ENCODE data around the gene C1QL4. TPM values are rescaled to one million over a fixed set of nuclear protein-coding genes. Genes with fewer than 3 reads are reported as not detected.

The C1QL4 gene
- total and polyA plus RNA-seq, 8 donors = not detected

DNA sequence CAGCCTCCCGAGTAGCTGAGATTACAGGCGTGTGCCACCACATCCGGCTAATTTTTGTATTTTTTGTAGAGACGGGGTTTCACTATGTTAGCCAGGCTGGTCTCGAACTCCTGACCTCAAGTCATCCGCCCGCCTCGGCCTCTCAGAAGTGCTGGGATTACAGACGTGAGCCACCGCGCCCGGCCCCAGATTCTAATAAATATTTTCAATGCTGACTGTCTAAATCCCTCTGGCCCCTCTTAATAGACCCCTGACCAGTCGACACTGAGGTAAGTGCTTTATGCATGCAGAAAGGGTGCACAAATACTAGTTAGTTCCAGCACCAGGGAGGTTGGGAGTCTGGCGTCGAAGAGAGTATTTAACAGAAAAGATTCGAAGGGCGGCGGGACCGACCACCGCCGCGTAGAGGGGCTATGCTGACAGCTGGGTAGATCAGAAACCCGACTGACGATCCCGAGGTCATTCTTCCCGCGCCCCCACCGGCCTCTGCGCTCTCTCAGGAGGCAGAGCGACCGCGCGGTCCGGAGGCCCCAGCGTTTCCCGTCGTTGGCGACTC, 29.2 kb upstream of the C1QL4 start:
- no peak for DNase-seq
- intact Hi-C loops (cut with DNase I; ENCODE audit: low total_unique reads) = no loop called here
- Histone ChIP-seq H3K36me3 (no peaks in the 10 kb centered on the region), H3K9me3 (no peaks in the 10 kb centered on the region), H3K4me1 (peaks cover 22 to 40% (median 29%) of the 10 kb centered on the region in 4 donors), H3K4me3 (peak overlapping the region; percentile 62 to 89 (median 72)), H3K27ac (peak overlapping the region; percentile 90 to 97 (median 94)), H3K27me3 (no peaks in the 10 kb centered on the region)
- WGBS, 5 donors = 7 to 15% (median 13%) methylated on average over 36 to 38 of the region's 38 CpGs
- TF ChIP-seq POLR2AphosphoS5 (IDR thresholded peaks at IDR 0.05) = no peak
- TF ChIP-seq EP300 (IDR thresholded peaks at IDR 0.05) = no peak
- TF ChIP-seq, protein P1, sequence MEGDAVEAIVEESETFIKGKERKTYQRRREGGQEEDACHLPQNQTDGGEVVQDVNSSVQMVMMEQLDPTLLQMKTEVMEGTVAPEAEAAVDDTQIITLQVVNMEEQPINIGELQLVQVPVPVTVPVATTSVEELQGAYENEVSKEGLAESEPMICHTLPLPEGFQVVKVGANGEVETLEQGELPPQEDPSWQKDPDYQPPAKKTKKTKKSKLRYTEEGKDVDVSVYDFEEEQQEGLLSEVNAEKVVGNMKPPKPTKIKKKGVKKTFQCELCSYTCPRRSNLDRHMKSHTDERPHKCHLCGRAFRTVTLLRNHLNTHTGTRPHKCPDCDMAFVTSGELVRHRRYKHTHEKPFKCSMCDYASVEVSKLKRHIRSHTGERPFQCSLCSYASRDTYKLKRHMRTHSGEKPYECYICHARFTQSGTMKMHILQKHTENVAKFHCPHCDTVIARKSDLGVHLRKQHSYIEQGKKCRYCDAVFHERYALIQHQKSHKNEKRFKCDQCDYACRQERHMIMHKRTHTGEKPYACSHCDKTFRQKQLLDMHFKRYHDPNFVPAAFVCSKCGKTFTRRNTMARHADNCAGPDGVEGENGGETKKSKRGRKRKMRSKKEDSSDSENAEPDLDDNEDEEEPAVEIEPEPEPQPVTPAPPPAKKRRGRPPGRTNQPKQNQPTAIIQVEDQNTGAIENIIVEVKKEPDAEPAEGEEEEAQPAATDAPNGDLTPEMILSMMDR (IDR thresholded peaks at IDR 0.05) = no peak
- TF ChIP-seq POLR2A (IDR thresholded peaks at IDR 0.05) = no peak

DNA sequence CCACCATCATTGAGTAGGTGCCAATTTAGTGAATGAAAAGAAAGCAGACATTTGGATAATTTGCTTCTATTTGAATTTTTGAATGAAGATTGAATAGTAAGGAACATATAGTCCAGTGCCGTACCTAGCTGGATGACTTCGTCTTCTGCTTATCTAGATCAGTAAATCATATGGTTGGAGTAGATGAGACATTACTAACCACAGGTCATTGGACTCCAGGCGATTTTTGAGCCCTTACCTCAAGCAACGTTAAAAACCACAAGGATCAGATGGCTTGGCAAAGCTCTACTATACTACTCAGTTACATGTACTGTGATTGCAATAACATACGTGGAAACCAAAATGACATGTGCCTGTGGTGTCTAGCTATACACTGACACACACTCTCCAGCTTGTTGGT, 28.6 kb upstream of the C1QL4 start:
- no peaks in the 10 kb centered on the region for H3K27me3 ChIP-seq
- peak overlapping the region in 1 of 5 donors; percentile 97 for H3K27ac ChIP-seq
- TF ChIP-seq, protein P1 (IDR thresholded peaks at IDR 0.05) = no peak
- TF ChIP-seq EP300 (IDR thresholded peaks at IDR 0.05) = no peak
- no peak for TF ChIP-seq POLR2A (IDR thresholded peaks at IDR 0.05)
- no peak for TF ChIP-seq POLR2AphosphoS5 (IDR thresholded peaks at IDR 0.05)
- H3K9me3 ChIP-seq = no peaks in the 10 kb centered on the region
- peak overlapping the region in 1 of 4 donors; percentile 70 for H3K4me3 ChIP-seq
- intact Hi-C loops (cut with DNase I; ENCODE audit: low total_unique reads) = no loop called here
- H3K36me3 ChIP-seq = no peaks in the 10 kb centered on the region
- peaks cover 22 to 40% (median 29%) of the 10 kb centered on the region in 4 donors for H3K4me1 ChIP-seq
- WGBS, 5 donors = 73 to 85% (median 75%) methylated on average over 5 of the region's 5 CpGs
- no peak for DNase-seq

DNA sequence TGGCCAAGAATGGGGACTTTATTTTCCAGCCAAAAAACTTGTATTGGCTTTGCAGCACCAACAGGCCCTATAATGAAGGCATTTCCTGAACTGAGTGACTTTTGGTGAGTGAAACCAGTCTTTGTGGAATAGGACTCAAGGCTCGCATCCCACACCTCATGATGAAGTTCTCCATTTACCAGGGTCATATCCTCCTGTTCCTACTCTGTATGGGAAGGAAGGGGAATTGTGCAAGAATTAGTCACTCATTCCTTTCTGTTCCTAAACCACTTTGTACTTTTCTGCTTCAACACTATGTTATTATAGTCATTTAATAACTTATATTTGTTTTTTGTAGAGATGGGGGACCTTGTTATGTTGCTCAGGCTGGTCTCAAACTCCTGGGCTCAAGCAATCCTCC, 28.0 kb upstream of the C1QL4 start:
- TF ChIP-seq EP300 (IDR thresholded peaks at IDR 0.05) = no peak
- TF ChIP-seq POLR2A (IDR thresholded peaks at IDR 0.05) = no peak
- TF ChIP-seq, protein P1 (IDR thresholded peaks at IDR 0.05) = no peak
- TF ChIP-seq POLR2AphosphoS5 (IDR thresholded peaks at IDR 0.05) = no peak
- no peak overlapping the region for H3K27ac ChIP-seq
- H3K9me3 ChIP-seq = no peaks in the 10 kb centered on the region
- H3K4me3 ChIP-seq = no peak overlapping the region
- intact Hi-C loops (cut with DNase I; ENCODE audit: low total_unique reads) = loop anchor here (5.0 kb wide), 1 partner anchor 152 kb away; no protein-coding TSS in a partner anchor
- no peaks in the 10 kb centered on the region for H3K36me3 ChIP-seq
- no peak for DNase-seq
- WGBS, 5 donors = 86 to 100% (median 91%) methylated on average over 1 of the region's 1 CpG
- H3K27me3 ChIP-seq = peaks cover 0 to 4% (median 0%) of the 10 kb centered on the region in 3 donors
- peaks cover 22 to 37% (median 27%) of the 10 kb centered on the region in 4 donors for H3K4me1 ChIP-seq

DNA sequence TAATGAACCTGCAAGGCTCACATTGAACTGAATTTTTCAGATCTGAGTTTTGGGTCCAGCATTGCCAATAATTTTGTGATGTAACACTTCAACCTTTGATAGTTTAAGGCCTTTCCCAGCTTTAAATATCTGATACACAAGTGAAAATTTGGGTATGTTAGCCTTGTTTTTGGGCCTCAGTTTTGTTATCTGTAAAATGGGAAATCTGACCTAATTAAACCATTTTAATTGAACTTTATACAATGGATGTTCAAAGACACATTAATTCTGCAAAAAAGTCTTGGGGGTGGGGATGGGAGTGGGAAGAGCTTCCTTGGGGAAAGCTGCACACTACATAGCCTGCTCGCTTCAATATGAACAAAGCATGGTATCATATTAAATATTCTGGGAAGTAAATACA, 25.1 kb upstream of the C1QL4 start:
- Histone ChIP-seq H3K9me3 (no peaks in the 10 kb centered on the region), H3K4me1 (peaks cover 8 to 20% (median 14%) of the 10 kb centered on the region in 4 donors), H3K27me3 (peaks cover 0 to 4% (median 0%) of the 10 kb centered on the region in 3 donors), H3K27ac (no peak overlapping the region), H3K36me3 (no peaks in the 10 kb centered on the region), H3K4me3 (no peak overlapping the region)
- 86 to 100% (median 97%) methylated on average over 1 of the region's 1 CpG for WGBS, 5 donors
- DNase-seq = no peak
- intact Hi-C loops (cut with DNase I; ENCODE audit: low total_unique reads) = loop anchor here (5.0 kb wide), 1 partner anchor 155 kb away; no protein-coding TSS in a partner anchor
- TF ChIP-seq EP300 (IDR thresholded peaks at IDR 0.05) = no peak
- no peak for TF ChIP-seq POLR2AphosphoS5 (IDR thresholded peaks at IDR 0.05)
- TF ChIP-seq POLR2A (IDR thresholded peaks at IDR 0.05) = no peak
- TF ChIP-seq, protein P1 (IDR thresholded peaks at IDR 0.05) = no peak
